Smooth muscle cell (in vitro differentiated cells): ENCODE measurements around the gene NR1H3. TPM values are rescaled to one million over a fixed set of nuclear protein-coding genes. Genes with fewer than 3 reads are reported as not detected.

Source experiments
- DNase-seq: peaks from one replicate; lab custom pipeline; 2025; ENCODE audit not compliant: unreplicated experiment; lab: John Stamatoyannopoulos, UW
- H2AFZ ChIP-seq: fragments of 200-600 bp; sonication (generic); 2 replicates; pipeline ENCODE4 v1.6.0; 2016; ENCODE audit warnings: antibody characterized with exemption, low read depth, mild to moderate bottlenecking
- H3F3A ChIP-seq: fragments of 200-600 bp; sonication (generic); 2 replicates; pipeline ENCODE4 v1.6.0; 2017; ENCODE audit warnings: antibody characterized with exemption, low read depth
- H3K27ac ChIP-seq: fragments of 200-600 bp; sonication (generic); 2 replicates; pipeline ENCODE4 v1.5.1; 2016; ENCODE audit warnings: low read depth, mild to moderate bottlenecking
- H3K27me3 ChIP-seq: fragments of 200-600 bp; sonication (generic); 2 replicates; pipeline ENCODE4 v1.6.1; 2016; ENCODE audit warnings: low read depth, mild to moderate bottlenecking
- H3K36me3 ChIP-seq: fragments of 200-600 bp; sonication (generic); 2 replicates; pipeline ENCODE4 v1.5.1; 2016; ENCODE audit warnings: low read depth
- H3K4me1 ChIP-seq: fragments of 200-600 bp; sonication (generic); 2 replicates; pipeline ENCODE4 v1.5.1; 2016; ENCODE audit warnings: low read depth
- H3K4me2 ChIP-seq: fragments of 200-600 bp; sonication (generic); 2 replicates; pipeline ENCODE4 v1.6.0; 2016; ENCODE audit warnings: mild to moderate bottlenecking
- H3K4me3 ChIP-seq: fragments of 200-600 bp; sonication (generic); 2 replicates; pipeline ENCODE4 v1.5.1; 2016; ENCODE audit warnings: mild to moderate bottlenecking
- H3K79me2 ChIP-seq: fragments of 200-600 bp; sonication (generic); 2 replicates; pipeline ENCODE4 v1.6.0; 2016; ENCODE audit warnings: low read depth, mild to moderate bottlenecking
- H3K9ac ChIP-seq: fragments of 200-600 bp; sonication (generic); 2 replicates; pipeline ENCODE4 v1.6.0; 2016; ENCODE audit warnings: low read depth
- H3K9me3 ChIP-seq: fragments of 200-600 bp; sonication (generic); replicated peaks from 2 replicates; pipeline ENCODE4 v1.5.1; 2016; ENCODE audit warnings: low read depth
- H4K20me1 ChIP-seq: fragments of 200-600 bp; sonication (generic); 2 replicates; pipeline ENCODE4 v1.6.0; 2016; ENCODE audit warnings: low read depth
- CTCF ChIP-seq: fragments of 200-600 bp; sonication (generic); IDR thresholded peaks from 2 replicates; pipeline ENCODE4 v1.5.1; 2017; ENCODE audit warnings: borderline replicate concordance, mild to moderate bottlenecking, antibody characterized with exemption; ENCODE audit not compliant: insufficient read depth, poor library complexity, severe bottlenecking
- WGBS: methylation state at CpG from one replicate; pipeline ENCODE4 v1.1.7; 2016; ENCODE audit warnings: low lambda C conversion rate; 5-methylcytosine and 5-hydroxymethylcytosine counted together
- polyA plus RNA-seq: library from polyadenylated mRNA; unstranded; fragments of >200 nt; fragmentation: Nextera tagmentation; extraction: Ambion mirVana; gene quantifications from 2 replicates; pipeline ENCODE4 v1.2.1, GENCODE V29; 2016
- total RNA-seq: library from RNA; depleted of rRNA; stranded (reverse); fragments of >200 nt; gene quantifications from 2 replicates; pipeline ENCODE4 v1.2.3, GENCODE V29; 2014

NR1H3 gene
- total and polyA plus RNA-seq, 2 experiments from 2014 or later = 8.1 to 13.7 TPM

- H3K4me2 ChIP-seq = peak overlapping the region; percentile 95
- H3K4me1 ChIP-seq = peaks cover 14% of the 10 kb centered on the region
- TF ChIP-seq CTCF = no peak
- peak overlapping the region; percentile 96 for H3K27ac ChIP-seq
- peak overlapping the region; percentile 34 for H3K9ac ChIP-seq
- peaks cover 25% of the 10 kb centered on the region for H3K79me2 ChIP-seq
- no peaks in the 10 kb centered on the region for H3K27me3 ChIP-seq
- peak; percentile 35 for DNase-seq
- H4K20me1 ChIP-seq = peaks cover 26% of the 10 kb centered on the region
- H3K9me3 ChIP-seq = no peaks in the 10 kb centered on the region
- peak overlapping the region; percentile 68 for H3K4me3 ChIP-seq
- H3K36me3 ChIP-seq = no peaks in the 10 kb centered on the region
- peak overlapping the region; percentile 63 for H2AFZ ChIP-seq
- peaks cover 2% of the 10 kb centered on the region for H3F3A ChIP-seq
- WGBS = 36% methylated on average over 20 of the region's 20 CpGs
Observed at GRCh38 chr11:47213950-47214565, 43.7 kb upstream of the NR1H3 start.

GRCh38 chr11:47215366-47215910, 42.4 kb upstream of the NR1H3 start:
- H3K4me2 ChIP-seq = peak overlapping the region; percentile 95
- H3K9ac ChIP-seq = peak overlapping the region; percentile 94
- WGBS = 10% methylated on average over 15 of the region's 15 CpGs
- H4K20me1 ChIP-seq = peaks cover 40% of the 10 kb centered on the region
- H3K9me3 ChIP-seq = no peaks in the 10 kb centered on the region
- H3K27me3 ChIP-seq = no peaks in the 10 kb centered on the region
- H3K36me3 ChIP-seq = no peaks in the 10 kb centered on the region
- H3F3A ChIP-seq = peaks cover 2% of the 10 kb centered on the region
- no peak for TF ChIP-seq CTCF
- H3K4me3 ChIP-seq = peak overlapping the region; percentile 68
- H2AFZ ChIP-seq = peak overlapping the region; percentile 6
- H3K4me1 ChIP-seq = peaks cover 14% of the 10 kb centered on the region
- peak overlapping the region; percentile 96 for H3K27ac ChIP-seq
- H3K79me2 ChIP-seq = peaks cover 30% of the 10 kb centered on the region
- DNase-seq = no peak

GRCh38 chr11:47216121-47216798, 41.5 kb upstream of the NR1H3 start:
- Histone ChIP-seq H2AFZ (no peak overlapping the region), H3F3A (peaks cover 2% of the 10 kb centered on the region), H3K79me2 (peaks cover 30% of the 10 kb centered on the region), H3K4me1 (peaks cover 14% of the 10 kb centered on the region), H3K9me3 (no peaks in the 10 kb centered on the region), H3K4me2 (peak overlapping the region; percentile 95), H3K4me3 (peak overlapping the region; percentile 68), H3K36me3 (no peaks in the 10 kb centered on the region), H4K20me1 (peaks cover 47% of the 10 kb centered on the region), H3K27ac (peak overlapping the region; percentile 96), H3K27me3 (no peaks in the 10 kb centered on the region), H3K9ac (peak overlapping the region; percentile 94)
- TF ChIP-seq CTCF = no peak
- 6% methylated on average over 12 of the region's 12 CpGs for WGBS
- peak; percentile 57 for DNase-seq
